KG1 (cell line): ENCODE results near the gene UMPS.

Source experiments
- DNase-seq: peaks from one replicate; lab custom pipeline; 2025; lab: John Stamatoyannopoulos, UW

The UMPS gene

GRCh38 chr3:124763644-124764358 lies 33.5 kb downstream of the UMPS start:
- no peak for DNase-seq

GRCh38 chr3:124764746-124765145 lies 34.5 kb downstream of the UMPS start:
- no peak for DNase-seq

DNA sequence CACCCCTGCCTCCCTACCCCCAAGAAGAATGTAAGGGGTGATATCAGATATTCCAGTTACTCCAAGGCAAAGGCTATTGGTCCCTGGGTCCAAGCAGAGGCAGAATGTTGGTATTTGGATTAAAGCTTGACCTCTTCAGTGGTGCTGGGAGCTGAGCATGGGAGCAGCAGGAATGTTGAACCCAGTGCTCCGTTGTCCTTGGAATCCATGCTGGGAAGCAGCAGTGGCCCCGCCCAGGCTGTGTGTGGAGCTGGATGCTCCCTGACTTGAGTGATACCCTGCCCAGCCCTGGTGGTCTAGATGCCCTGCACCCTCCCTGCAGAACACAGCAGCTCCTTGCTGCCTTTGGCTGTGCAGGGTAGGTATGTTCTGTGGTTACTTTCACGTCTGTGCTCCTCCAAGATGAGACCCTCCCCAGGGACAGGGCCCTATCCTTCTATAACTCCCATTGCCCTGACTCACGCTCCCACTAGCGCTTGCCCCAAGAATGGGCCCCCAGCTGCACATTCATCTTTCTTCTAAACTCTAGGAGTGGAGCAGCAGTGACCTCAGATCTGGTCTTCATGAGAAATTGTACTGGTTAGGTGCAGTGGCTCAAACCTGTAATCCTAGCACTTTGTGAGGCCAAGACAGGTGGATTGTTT lies 35.1 kb downstream of the UMPS start:
- no peak for DNase-seq

DNA sequence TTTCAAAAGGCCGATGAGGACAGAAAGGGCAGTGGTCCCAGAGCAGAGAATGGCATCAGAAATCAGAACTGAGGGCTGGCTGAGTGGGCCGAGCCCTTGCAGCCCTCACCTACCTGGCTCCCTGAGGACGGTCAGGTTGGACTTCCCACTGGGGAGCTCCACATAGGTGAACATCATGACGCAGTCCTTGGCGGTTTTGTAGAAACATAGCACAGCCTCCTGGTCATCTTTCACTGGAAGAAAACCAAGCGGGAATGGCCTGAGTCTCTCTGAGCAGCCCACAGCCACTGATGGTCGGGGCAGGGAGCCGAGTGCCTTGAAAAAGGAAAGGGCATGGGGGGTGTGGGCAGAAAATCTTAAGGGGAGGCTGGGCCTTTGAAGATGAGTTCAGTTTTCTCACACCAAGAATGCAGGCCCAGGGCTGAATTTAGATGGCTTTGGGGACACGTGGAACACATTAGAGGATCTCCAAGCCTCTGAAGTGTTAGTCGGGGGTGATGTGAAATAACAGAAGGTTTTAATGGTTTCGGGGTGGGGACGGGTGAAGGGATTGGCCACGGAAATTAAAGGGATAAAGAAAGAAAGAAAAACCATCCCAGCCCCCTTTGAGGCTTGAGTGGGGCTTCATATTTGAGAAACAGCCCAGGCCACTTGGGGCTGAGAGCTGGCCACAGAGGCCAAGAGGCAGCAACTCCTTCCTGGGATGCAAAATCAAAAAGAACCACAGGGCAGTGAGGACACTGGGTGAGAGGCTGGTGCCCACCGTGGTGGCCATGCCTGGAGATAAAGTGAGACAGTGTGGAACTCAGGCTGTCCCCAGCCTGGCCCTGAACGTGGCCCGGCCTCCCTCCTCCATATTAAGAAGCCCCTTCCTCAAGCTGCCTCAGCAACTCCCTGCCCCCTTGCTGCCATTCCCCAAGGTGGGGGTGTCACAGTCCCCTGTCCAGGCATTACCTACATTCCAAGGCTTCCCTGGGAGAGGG lies 36.2 kb downstream of the UMPS start:
- DNase-seq: no peak

DNA sequence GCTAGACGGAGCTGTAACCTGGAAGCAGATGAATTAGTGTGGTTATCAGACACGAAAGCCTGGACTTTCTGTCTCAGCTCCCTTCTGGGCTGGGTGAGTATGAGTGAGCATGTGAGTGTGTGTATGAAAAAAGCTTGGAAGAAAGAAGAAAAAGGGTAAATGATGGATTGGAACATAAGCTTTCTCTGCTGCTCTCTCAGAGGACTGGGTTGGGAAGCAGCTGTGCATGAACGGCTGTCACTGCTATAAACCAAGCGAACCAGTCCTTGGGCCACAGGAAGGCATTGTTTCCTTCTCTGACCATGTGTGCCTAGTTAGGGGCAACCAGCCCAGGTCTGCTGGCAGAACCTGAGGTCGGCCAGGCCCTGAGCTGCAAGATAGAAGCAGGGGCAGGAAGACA lies 37.0 kb downstream of the UMPS start:
- no peak for DNase-seq

- no peak for DNase-seq
These were observed 37.4 kb downstream of the UMPS start for GRCh38 chr3:124767691-124768090.

GRCh38 chr3:124768812-124769211 lies 38.6 kb downstream of the UMPS start:
- DNase-seq: no peak

DNA sequence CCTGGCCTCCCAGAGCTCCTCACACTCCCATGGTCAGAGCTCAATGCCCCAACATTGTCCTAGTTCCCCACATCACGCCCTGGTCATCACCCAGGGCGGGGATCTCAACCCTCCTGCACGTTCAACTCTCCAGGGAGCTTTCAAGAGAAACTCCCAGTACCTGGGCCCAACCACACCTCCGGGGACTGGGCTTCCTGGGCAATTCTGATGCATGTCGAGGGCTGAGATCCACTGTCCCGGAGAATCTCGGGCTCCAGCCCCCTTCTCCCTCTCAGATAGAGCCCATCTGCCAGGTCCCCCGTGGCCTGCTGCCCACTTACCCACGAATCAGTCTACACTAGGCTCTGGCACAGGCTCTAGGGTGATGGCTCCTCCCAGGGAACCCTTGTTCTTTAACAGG lies 39.2 kb downstream of the UMPS start:
- DNase-seq: no peak

DNA sequence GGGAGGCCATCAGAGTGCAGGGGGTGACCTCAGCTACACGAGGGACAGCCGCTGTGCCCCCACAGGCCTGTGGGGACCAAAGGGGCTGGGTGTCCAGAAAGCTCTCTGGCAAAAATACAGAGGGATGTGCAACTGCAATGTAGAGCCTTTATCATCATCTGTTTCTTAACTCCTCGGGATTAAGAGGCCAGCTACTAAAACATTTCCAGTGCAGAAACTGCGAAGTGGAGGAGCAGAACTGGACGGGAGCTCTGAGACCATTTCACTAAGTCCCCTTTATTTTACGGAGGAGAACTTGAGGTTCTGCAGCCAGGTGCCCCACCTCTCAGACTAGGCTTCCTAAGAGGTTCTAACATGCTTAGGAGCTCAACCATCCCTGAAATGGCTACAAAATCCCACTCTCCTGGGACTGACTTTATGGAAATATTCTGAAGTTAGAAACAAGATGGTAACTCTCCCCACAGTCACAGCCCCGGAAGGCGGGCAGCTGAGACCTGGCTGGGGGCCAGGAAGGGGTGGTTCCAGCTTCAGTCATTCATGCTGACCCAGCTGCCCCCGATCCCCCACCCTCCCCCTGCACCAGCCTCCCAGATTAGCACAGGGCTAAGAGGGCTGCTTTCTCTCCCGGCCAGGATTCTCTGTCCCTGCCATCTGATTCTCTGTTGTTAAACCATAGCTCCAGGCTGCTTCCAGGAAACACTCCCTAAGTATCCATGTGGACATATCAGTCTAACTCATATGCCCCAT lies 40.3 kb downstream of the UMPS start:
- DNase-seq: no peak

DNA sequence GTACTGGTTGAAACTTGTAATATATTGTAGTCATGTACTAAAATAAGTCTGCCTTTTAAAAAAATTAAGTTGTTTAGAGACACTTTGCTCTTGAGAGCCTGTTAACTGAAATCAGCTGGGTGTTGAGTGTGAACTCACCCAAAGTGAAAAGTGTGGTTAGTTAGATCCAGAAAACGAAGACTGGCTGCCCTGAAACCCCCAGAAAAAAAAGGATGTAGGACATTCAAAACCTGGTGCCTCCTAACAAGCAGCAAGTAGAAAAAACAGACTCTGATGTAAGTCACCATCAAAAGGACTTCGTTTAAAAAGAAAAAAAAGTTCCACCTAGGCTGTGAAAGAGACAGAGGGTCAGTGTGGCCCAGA lies 40.8 kb downstream of the UMPS start:
- no peak for DNase-seq

DNA sequence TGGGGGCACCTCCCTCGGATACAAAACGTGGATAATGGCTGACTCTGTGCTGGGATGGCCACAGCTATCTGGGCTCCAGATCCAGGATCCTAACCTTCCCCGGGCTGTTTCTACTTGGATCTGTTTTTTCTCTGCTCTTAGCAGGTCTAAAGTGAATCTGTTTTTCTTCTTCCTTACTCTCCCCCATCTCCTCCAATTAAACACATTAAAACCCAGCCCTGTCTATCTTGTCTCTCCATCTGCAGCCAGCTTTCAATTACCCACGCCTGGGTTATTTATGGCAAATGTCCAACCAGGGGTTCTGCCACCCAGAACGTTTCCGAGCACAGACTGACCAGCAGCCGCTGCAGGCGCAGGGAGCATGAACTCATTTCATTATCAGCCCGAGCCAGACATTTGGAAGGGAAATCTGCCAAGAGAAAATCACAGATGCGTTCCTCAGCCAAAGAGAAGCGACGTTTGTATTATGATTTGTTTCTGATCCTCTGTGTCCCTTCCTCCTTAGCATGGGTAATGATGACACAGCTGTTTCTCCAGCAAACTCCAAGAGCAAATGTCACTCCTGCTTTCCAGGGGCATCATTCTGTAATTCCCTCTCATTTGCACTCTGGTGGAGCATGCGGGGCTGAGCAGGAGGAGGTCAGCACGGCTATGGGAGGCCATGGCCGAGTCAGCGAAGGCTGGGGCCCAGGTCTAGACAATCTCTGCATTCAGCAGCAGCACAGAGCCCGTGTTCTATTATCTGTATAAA lies 42.0 kb downstream of the UMPS start:
- no peak for DNase-seq

DNA sequence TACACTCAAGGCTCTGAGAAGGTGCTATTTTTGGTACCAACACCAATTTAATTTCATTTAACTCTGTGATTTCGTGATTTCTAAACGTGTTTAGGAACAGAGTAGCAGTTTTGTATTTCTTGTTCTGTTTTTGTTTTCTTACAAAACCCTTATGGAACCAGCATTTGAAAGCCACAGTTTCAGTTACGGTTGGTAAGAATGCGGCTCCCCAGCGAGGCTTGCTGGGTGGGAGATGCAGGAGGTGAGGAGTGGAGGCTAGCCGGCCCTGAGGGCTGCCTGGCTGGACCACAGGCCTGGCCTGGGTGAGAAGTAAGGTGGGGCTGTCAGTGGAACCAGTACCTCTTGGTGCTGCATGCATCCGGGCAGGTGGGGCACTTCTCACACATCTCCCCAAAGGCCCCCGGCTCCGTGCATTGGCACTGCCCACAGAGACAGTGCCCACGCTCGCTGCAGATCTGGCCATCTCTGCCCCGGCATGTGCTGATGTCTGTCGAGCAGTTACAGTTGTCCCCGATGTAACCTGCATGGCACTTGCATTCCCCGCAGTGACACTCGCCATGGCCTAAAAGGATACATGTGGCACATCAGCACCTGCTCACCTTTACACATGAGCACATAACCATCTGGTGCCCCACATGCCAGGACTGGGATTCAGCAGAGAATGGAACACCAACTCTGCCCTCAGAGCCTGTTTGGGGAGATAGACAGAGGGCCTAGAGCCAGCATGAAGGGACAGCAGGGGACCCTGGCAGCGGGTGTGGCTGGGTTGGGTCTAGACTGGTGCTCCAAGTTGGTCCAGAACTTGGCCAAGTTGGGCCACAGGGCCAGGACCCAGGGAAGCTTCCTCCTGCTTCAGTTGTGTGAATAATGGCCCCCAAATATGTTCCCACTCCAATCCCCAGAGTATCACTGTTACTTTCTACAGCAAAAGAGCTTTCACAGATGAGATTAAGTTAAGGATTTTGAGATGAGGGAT lies 43.4 kb downstream of the UMPS start:
- no peak for DNase-seq

- no peak for DNase-seq
These were observed 44.1 kb downstream of the UMPS start for GRCh38 chr3:124774327-124774718.

- no peak for DNase-seq
These were observed 44.7 kb downstream of the UMPS start for GRCh38 chr3:124774841-124775402.

DNA sequence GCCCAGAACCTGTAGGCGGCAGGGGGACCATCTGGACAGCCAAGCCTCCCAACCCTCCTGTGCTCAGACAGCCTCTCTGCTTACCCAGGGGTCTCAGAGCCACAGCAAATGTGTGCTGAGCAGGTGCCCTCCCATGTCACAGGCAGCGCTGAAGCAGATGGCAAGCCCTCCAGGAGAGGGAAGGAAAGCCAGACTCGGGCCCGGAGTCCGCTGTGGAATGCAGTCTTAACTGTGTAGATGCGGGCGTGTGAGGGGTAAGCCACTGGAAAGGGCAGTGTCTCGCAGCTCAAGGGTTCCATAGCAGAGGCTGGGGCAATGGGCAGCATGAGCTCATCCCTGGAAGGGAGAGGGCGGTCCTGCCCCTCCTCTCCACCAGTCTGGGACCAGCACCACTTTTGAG lies 45.6 kb downstream of the UMPS start:
- no peak for DNase-seq

GRCh38 chr3:124776856-124777255 lies 46.6 kb downstream of the UMPS start:
- no peak for DNase-seq

- DNase-seq: no peak
These were observed 47.7 kb downstream of the UMPS start for GRCh38 chr3:124777762-124778470.

DNA sequence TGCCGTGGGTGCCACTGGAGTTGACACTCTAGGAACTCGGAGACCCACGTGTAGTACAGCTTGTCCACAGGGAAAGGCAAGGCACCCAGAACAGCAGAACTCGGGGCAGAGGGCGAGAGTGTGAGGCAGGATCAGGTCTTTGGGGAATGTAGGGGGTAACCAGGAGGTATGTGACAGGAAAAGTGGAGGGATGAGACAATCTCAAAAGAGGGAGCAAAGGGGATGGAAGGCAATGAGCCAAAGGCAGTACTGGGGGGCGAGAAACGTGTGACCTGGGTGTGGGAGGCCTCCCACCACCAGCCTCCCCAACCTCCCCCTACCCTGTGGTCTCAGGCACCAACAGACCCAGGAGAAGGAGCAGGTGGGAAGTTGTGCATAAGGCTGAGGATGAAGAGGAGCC lies 48.9 kb downstream of the UMPS start:
- DNase-seq: no peak

DNA sequence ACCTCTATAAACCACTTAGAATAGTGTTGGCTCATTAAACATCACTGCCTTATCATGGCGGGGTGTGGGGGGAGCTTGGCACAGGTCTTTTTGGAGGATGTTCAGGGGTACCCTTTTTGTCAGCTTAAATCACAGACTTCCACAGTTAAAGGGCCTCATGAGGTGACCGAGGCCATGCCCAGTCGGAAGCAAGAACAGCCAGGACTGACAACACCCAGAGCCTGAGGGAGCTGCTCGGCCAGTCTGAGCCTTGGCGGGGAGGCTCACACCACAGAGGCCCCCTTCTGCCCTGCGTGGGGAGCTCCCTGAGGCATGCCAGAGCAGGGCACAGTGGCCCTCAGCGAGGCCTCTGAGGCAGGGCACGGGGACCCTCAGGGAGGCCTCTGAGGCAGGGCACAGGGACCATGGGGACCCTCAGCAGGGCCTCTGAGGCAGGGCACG lies 49.5 kb downstream of the UMPS start:
- DNase-seq: no peak
